ENCODE data around the gene CHRND. TPM values are rescaled to one million over a fixed set of nuclear protein-coding genes. Genes with fewer than 3 reads are reported as not detected.

The CHRND gene
- total RNA-seq, 1 experiment from 2014 or later = not detected

- Histone ChIP-seq H4K20me1 (ENCODE audit: insufficient read depth) (no peaks in the 10 kb centered on the region), H2AFZ (no peak overlapping the region), H3K4me3 (no peak overlapping the region), H3K4me2 (no peak overlapping the region), H3K9me3 (ENCODE audit: insufficient read depth, low read depth) (0 out of 2 replicates have a peak, but pooled peaks cover 2% of the 10 kb centered on the region), H3K4me1 (replicated peaks; ENCODE audit: insufficient read depth) (no peaks in the 10 kb centered on the region), H3K27me3 (ENCODE audit: insufficient read depth, low read depth) (no peaks in the 10 kb centered on the region), H3K79me2 (ENCODE audit: low read depth) (no peaks in the 10 kb centered on the region), H3K36me3 (ENCODE audit: low read depth) (no peaks in the 10 kb centered on the region), H3K27ac (no peak overlapping the region), H3F3A (ENCODE audit: insufficient read depth, low read depth) (no peaks in the 10 kb centered on the region), H3K9me2 (ENCODE audit: insufficient read depth) (no peaks in the 10 kb centered on the region)
- DNase-seq = no peak
- no peak for TF ChIP-seq EZH2 (IDR thresholded peaks at IDR 0.05; ENCODE audit: low read depth)
- TF ChIP-seq, protein P1, sequence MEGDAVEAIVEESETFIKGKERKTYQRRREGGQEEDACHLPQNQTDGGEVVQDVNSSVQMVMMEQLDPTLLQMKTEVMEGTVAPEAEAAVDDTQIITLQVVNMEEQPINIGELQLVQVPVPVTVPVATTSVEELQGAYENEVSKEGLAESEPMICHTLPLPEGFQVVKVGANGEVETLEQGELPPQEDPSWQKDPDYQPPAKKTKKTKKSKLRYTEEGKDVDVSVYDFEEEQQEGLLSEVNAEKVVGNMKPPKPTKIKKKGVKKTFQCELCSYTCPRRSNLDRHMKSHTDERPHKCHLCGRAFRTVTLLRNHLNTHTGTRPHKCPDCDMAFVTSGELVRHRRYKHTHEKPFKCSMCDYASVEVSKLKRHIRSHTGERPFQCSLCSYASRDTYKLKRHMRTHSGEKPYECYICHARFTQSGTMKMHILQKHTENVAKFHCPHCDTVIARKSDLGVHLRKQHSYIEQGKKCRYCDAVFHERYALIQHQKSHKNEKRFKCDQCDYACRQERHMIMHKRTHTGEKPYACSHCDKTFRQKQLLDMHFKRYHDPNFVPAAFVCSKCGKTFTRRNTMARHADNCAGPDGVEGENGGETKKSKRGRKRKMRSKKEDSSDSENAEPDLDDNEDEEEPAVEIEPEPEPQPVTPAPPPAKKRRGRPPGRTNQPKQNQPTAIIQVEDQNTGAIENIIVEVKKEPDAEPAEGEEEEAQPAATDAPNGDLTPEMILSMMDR (conservative IDR thresholded peaks at IDR 0.05) = no peak
- POLR2A ChIA-PET (ENCODE audit: unreplicated experiment) = no interaction called here
- BruUV-seq (replicated peaks) = no TSS peak
- CTCF ChIA-PET = no interaction called here
- intact Hi-C loops (cut with micrococcal nuclease; ENCODE audit: unreplicated experiment) = no loop called here
These were observed 9.1 kb downstream of the CHRND start for GRCh38 chr2:232534940-232535651.

DNA sequence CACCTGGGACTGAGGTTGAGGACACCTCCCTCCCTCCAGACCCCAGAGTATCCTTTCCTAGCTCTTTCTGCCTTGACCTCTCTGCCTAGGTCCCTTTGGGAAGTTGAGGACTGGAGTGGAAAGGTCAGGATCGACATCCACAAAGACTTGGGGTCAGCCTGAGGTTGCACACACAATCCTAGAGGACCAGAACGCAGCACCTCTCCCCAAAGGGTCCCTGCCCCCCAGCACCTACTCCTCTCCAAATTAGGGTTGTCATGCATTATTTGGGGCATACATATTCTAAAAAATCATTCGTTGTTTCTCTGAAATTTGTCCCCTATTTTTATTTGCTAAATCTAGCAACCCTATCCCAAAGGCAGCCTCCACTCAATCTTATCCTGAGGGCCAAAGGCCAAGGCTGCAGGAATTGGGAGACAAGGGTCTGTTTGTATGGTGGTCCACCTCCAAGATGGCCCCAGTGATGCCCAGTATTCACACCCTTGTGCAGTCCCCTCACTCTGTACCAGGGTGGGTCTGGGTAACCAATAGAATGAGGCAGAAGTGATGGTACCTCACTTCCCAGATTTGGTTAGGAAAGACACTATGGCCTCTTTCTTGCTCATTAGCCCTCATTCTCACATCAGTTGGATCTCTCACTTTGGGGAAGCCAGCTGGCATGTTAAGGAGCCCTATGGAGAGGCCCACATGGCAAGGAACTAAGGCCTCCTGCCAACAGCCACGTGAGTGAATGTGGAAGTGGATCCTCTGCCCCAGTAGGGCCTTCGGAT, 10.0 kb downstream of the CHRND start:
- TF ChIP-seq, protein P1 (conservative IDR thresholded peaks at IDR 0.05) = no peak
- TF ChIP-seq EZH2 (IDR thresholded peaks at IDR 0.05; ENCODE audit: low read depth) = no peak
- no peaks in the 10 kb centered on the region for H3K79me2 ChIP-seq (ENCODE audit: low read depth)
- intact Hi-C loops (cut with micrococcal nuclease; ENCODE audit: unreplicated experiment) = no loop called here
- no peaks in the 10 kb centered on the region for H4K20me1 ChIP-seq (ENCODE audit: insufficient read depth)
- POLR2A ChIA-PET (ENCODE audit: unreplicated experiment) = no interaction called here
- H3K4me3 ChIP-seq = no peak overlapping the region
- BruUV-seq (replicated peaks) = no TSS peak
- no peaks in the 10 kb centered on the region for H3K9me2 ChIP-seq (ENCODE audit: insufficient read depth)
- H2AFZ ChIP-seq = no peak overlapping the region
- no peaks in the 10 kb centered on the region for H3K4me1 ChIP-seq (replicated peaks; ENCODE audit: insufficient read depth)
- CTCF ChIA-PET = no interaction called here
- H3K27me3 ChIP-seq (ENCODE audit: insufficient read depth, low read depth) = no peaks in the 10 kb centered on the region
- H3K36me3 ChIP-seq (ENCODE audit: low read depth) = no peaks in the 10 kb centered on the region
- H3K9me3 ChIP-seq (ENCODE audit: insufficient read depth, low read depth) = 0 out of 2 replicates have a peak, but pooled peaks cover 2% of the 10 kb centered on the region
- H3K4me2 ChIP-seq = no peak overlapping the region
- no peak overlapping the region for H3K27ac ChIP-seq
- no peaks in the 10 kb centered on the region for H3F3A ChIP-seq (ENCODE audit: insufficient read depth, low read depth)
- DNase-seq = no peak

DNA sequence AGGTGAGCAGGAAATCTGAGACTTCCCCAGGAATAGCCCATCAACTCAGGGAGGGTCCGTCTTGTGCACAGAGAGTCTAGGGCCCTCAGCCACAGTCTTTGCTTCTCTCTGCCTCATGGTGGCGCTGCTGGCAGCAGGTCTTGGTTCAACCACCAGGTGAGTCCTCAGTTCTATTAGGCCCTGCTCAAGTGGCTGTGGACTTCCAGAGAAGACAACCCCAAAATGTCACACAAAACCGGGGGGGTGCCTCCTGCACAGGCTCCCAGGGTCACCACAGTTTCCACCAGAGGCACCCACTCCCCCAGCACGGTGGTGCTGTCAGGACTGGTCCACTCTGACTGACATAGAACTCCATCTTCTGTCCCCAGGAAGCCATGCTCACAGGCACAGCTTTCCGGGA, 11.1 kb downstream of the CHRND start:
- ChIA-PET POLR2A (ENCODE audit: unreplicated experiment) (no interaction called here), CTCF (no interaction called here)
- H3K27ac ChIP-seq = no peak overlapping the region
- no peaks in the 10 kb centered on the region for H3K27me3 ChIP-seq (ENCODE audit: insufficient read depth, low read depth)
- intact Hi-C loops (cut with micrococcal nuclease; ENCODE audit: unreplicated experiment) = no loop called here
- no peak for TF ChIP-seq EZH2 (IDR thresholded peaks at IDR 0.05; ENCODE audit: low read depth)
- TF ChIP-seq, protein P1 (conservative IDR thresholded peaks at IDR 0.05) = peak; percentile 54; the same call in 1 of the 2 replicates
- H3K4me2 ChIP-seq = no peak overlapping the region
- H2AFZ ChIP-seq = no peak overlapping the region
- no peaks in the 10 kb centered on the region for H3K4me1 ChIP-seq (replicated peaks; ENCODE audit: insufficient read depth)
- H3K79me2 ChIP-seq (ENCODE audit: low read depth) = no peaks in the 10 kb centered on the region
- H4K20me1 ChIP-seq (ENCODE audit: insufficient read depth) = no peaks in the 10 kb centered on the region
- no peaks in the 10 kb centered on the region for H3F3A ChIP-seq (ENCODE audit: insufficient read depth, low read depth)
- H3K9me2 ChIP-seq (ENCODE audit: insufficient read depth) = no peaks in the 10 kb centered on the region
- no peak for DNase-seq
- H3K4me3 ChIP-seq = no peak overlapping the region
- H3K36me3 ChIP-seq (ENCODE audit: low read depth) = no peaks in the 10 kb centered on the region
- H3K9me3 ChIP-seq (ENCODE audit: insufficient read depth, low read depth) = 0 out of 2 replicates have a peak, but pooled peaks cover 2% of the 10 kb centered on the region
- no TSS peak for BruUV-seq (replicated peaks)

Data from PC-9 (cell line).